ENCODE measurements around the gene LARGE1. TPM values are rescaled to one million over a fixed set of nuclear protein-coding genes. Genes with fewer than 3 reads are reported as not detected.

The LARGE1 gene
- total and polyA plus RNA-seq, 2 of the 4 experiments (the other 2 are of a cell fraction): 6.2 to 12.4 TPM

- no peak overlapping the region for H2BK15ac ChIP-seq (ENCODE audit: low read depth, low read length)
- no peak overlapping the region for H4K8ac ChIP-seq (ENCODE audit: low read depth in 2 of 2, low read length in 2 of 2)
- peak overlapping the region; percentile 86 for H3K4me3 ChIP-seq (ENCODE audit: insufficient read depth, low read depth, low read length)
- no peak overlapping the region for H3K14ac ChIP-seq (replicated peaks; ENCODE audit: low read depth, low read length)
- DNase-seq: peak; percentile 45
- no peaks in the 10 kb centered on the region for H3K27me3 ChIP-seq (ENCODE audit: control insufficient read depth, insufficient read depth, low read length)
- in situ Hi-C loops (cut with MboI; ENCODE audit: low sequenced_read_pairs): loop anchor here (10.0 kb wide), 3 partner anchors 405 to 1235 kb away; no protein-coding TSS in a partner anchor
- no TSS peak for BruUV-seq (replicated peaks)
- no peak overlapping the region for H2AK5ac ChIP-seq (ENCODE audit: low read depth, low read length)
- H4K5ac ChIP-seq (ENCODE audit: low read depth, low read length): no peak overlapping the region
- no peak overlapping the region for H2BK20ac ChIP-seq (ENCODE audit: low read depth, low read length)
- no peak overlapping the region for H3K18ac ChIP-seq (ENCODE audit: low read depth, low read length)
- H3K36me3 ChIP-seq (ENCODE audit: control insufficient read depth, insufficient read depth, low read length): no peaks in the 10 kb centered on the region
- no peak overlapping the region for H3K4ac ChIP-seq (ENCODE audit: low read depth, low read length)
- H4K20me1 ChIP-seq (ENCODE audit: insufficient read depth, low read length): peaks cover 6% of the 10 kb centered on the region; the same call in 1 of the 2 replicates
- WGBS, 2 experiments (ENCODE audit: extremely low coverage in 2 of 2, insufficient read length in 1 of 2): 1% methylated on average over 25 of the region's 57 CpGs; no CpG with 5 or more reads in 1 of the 2 experiments
- TF ChIP-seq ELK1 (IDR thresholded peaks at IDR 0.05; ENCODE audit: borderline replicate concordance, low read depth, low read length) (no peak), CTCF (conservative IDR thresholded peaks at IDR 0.05; ENCODE audit: low read depth, low read length) (no peak)
- H4K91ac ChIP-seq (ENCODE audit: insufficient read depth, low read depth, low read length): no peak overlapping the region
- H3K23ac ChIP-seq (ENCODE audit: low read depth, low read length): peak overlapping the region; percentile 76
- ChIA-PET CTCF (interaction anchor here (0.6 to 0.9 kb wide), 4 partner anchors 10 to 1157 kb away, joined by 3 to 10 read pairs (median 6); no protein-coding TSS in a partner anchor), POLR2A (ENCODE audit: unreplicated experiment) (no interaction called here)
- dilution Hi-C loops (cut with HindIII; ENCODE audit: low sequenced_read_pairs, unreplicated experiment): no loop called here
- no peaks in the 10 kb centered on the region for H3K9me3 ChIP-seq (ENCODE audit: control insufficient read depth, insufficient read depth, low read length)
- no peak for ATAC-seq (ENCODE audit: low read depth)
- no peak overlapping the region for H2BK120ac ChIP-seq (ENCODE audit: low read depth, low read length)
- no peaks in the 10 kb centered on the region; the same call in 1 of the 2 replicates for H3K9me1 ChIP-seq (ENCODE audit: insufficient read depth, low read length)
- H2AFZ ChIP-seq (replicated peaks; ENCODE audit: low read length, poor library complexity): peak overlapping the region; percentile 83
- peak overlapping the region; percentile 19 for H3K9ac ChIP-seq (ENCODE audit: low read depth, low read length)
- no peaks in the 10 kb centered on the region for H3K4me1 ChIP-seq (ENCODE audit: control insufficient read depth, insufficient read depth, low read length)
- no peak overlapping the region for H2BK5ac ChIP-seq (ENCODE audit: low read depth, low read length, poor library complexity, severe bottlenecking)
- peaks cover 22 to 28% of the 10 kb centered on the region in 2 experiments for H3K79me1 ChIP-seq (ENCODE audit: low read depth in 1 of 2, low read length in 2 of 2)
- H2AK9ac ChIP-seq (replicated peaks; ENCODE audit: low read depth, low read length, poor library complexity): peak overlapping the region; percentile 29
- H3K27ac ChIP-seq (ENCODE audit: insufficient read depth, low read length): peak overlapping the region; percentile 30; the same call in 1 of the 2 replicates
- peak overlapping the region; percentile 98 for H3K4me2 ChIP-seq (ENCODE audit: low read depth, low read length)
- intact Hi-C loops (cut with micrococcal nuclease): loop anchor here (5.0 kb wide), 2 partner anchors 117 to 132 kb away; no protein-coding TSS in a partner anchor
- H3K56ac ChIP-seq (ENCODE audit: extremely low read depth, insufficient read depth, low read length): no peak overlapping the region
These were observed 682 bp downstream of the LARGE1 start for GRCh38 chr22:33919391-33920196.

All from IMR-90 (cell line).